SH-SY5Y (cell line): ENCODE data around the gene LRP8.

Source experiments
- GATA2 ChIP-seq: IDR thresholded peaks from 2 replicates; pipeline ENCODE4 v1.6.1; 2011; ENCODE audit warnings: mild to moderate bottlenecking, low read depth, low read length
- GATA3 ChIP-seq: IDR thresholded peaks from 2 replicates; pipeline ENCODE4 v1.6.1; 2011; ENCODE audit warnings: low read depth, mild to moderate bottlenecking, low read length, moderate library complexity

The LRP8 gene

DNA sequence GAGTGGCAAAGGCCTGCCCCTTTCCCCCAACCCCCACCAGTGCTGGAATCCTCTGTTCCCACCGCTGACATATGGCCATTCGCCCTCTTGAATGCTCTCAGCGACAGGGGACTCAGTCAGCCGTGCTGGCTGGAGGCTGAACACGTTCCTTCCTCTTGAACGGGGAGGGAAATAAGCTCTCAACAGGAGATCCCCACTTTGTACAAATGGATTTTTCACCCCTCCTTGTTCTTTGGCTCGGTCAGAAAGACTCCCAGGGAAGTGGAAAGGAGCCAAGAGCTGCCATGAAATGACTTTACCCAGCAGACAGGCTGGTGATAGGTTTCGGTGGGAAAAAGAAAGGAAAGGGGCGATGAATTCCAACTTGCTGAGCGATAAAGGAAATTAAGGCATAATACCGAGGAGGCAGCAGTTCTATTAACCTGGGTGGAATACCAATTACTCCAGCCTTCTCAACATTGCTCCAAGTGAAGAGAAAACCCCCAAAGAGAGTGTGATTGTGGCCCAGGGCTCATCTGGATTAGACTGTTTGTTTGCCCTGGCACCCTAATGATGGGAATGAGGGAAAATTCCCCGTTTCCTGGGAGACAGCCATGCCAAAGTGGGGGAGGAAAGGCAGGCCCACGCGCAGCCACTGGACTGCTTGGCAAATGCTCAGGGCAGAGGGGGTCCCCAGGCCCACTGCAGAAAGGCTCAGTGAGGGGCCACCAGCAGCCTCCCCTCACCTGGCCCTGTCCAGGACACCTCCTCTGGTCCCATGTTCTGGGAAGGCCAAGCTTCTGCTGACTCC, 23.9 kb downstream of the LRP8 start:
- no peak for TF ChIP-seq GATA2
- no peak for TF ChIP-seq GATA3

- TF ChIP-seq GATA3 (no peak), GATA2 (no peak)
Measured at GRCh38 chr1:53303243-53303642, 24.6 kb downstream of the LRP8 start.

DNA sequence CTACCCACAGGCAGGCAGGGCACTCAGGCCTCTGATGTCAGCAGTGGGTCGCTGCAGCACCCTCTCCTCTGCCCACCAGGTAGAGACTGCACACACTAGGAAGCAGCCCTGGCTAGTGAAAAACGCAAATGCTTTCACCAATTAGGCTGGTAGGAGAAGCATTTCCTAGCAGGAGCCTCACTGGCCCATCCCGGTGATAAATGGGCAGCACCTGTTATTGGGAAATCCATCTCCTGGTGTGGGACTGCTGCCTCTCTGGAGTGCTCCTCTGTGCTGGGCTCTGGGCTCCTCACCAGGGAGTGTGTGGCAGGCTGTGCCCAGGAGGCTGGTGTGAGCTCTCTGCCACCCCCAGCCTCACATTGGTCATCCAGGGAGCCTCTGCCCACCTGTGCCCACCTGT, 28.6 kb downstream of the LRP8 start:
- TF ChIP-seq GATA2 (no peak), GATA3 (no peak)

DNA sequence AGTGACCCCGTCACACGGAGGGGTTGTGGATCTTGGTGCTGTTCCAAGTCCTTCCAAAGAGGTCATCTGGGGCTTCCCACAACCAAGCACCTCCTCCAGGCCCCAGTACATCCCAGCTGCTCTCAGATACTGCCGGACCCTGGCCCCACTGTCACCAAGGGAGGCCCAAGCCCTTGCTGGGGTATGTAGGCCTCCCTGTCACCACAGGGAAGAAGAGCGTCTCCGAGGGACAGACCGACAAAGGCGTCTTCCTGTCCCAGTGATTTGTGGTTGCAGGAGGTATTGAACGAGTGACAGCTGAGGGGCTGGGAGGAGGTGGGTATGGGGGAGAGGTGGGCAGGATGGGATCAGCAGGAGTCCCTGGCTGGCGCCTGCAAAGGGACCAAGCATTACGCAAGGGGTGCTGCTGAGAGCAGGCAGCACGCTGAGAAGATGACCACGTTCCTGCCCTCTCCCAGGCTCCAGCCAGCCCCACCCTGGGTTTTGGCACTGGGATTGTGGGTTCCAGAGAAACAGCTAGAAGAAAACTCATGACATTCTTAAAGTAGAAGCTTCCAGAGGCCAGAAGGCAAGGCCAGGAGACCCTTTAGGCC, 29.7 kb downstream of the LRP8 start:
- no peak for TF ChIP-seq GATA3
- TF ChIP-seq GATA2, result no peak

DNA sequence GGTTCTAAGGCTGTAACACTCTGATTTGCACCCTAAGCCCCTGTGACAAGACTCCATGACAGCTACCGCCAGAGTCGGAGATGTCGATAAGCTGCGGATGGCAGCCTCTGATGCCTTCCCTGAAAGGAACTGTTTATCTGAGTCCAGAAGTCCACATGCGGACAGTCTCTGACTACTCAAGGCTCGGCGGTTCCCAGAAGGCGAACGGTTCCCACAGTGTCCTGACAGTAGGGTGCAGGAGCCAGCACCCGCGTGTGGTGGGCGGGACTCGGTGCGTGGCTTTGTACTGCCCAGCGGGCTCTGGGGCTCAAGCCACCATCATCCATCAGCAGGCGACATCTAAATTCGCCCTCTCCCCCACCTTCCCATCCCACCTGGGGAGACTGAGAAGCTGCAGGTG, 30.7 kb downstream of the LRP8 start:
- TF ChIP-seq GATA3, result no peak
- TF ChIP-seq GATA2, result no peak

- TF ChIP-seq GATA3, result no peak
- no peak for TF ChIP-seq GATA2
Measured at GRCh38 chr1:53296117-53296749, 31.6 kb downstream of the LRP8 start.

- TF ChIP-seq GATA2 (no peak), GATA3 (no peak)
Measured at GRCh38 chr1:53295726-53296116, 32.1 kb downstream of the LRP8 start.

GRCh38 chr1:53295295-53295694, 32.6 kb downstream of the LRP8 start:
- TF ChIP-seq GATA3 (no peak), GATA2 (no peak)

GRCh38 chr1:53294567-53294966, 33.3 kb downstream of the LRP8 start:
- TF ChIP-seq GATA2, result no peak
- no peak for TF ChIP-seq GATA3

DNA sequence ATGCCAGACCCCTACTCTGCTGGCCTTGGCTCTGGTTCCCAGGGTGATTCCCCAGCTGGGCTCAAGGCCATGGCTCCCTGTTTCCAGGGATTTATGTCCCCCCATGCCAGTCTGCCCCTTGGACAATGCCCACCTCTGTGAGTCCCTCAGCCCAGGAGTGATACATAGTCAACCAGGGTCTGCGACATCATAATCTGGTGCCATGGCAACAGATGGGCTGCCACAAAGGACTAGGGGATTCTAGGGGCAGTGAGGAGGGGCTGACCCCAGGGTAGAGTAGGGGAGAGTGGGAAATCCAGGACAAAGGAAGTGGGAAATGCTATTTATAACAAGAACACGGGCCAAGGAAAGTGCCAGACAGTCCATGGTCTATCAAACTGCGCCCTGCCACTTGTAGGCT, 33.8 kb downstream of the LRP8 start:
- TF ChIP-seq GATA2 (no peak), GATA3 (no peak)

GRCh38 chr1:53293123-53293522, 34.7 kb downstream of the LRP8 start:
- TF ChIP-seq GATA3 (no peak), GATA2 (no peak)

DNA sequence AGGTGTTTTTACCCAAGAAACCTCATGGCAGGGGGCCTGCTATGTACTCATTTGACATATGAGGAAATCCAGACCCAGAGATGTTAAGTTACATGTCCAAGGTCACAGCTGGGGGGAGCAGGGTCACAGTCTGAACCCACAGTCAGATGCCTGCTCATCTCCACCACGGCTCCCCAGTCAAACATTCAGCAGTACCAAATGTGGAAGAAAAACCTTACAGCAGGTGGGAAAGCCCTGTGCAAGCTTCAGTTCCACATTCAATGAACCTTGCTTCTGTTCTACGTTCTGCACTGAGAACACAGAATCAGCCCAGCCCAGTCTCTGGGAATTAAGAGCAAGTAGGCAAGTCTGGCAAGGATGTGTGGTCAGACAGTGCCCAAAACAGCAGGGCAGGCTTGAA, 35.2 kb downstream of the LRP8 start:
- TF ChIP-seq GATA2 (no peak), GATA3 (no peak)

GRCh38 chr1:53291574-53291973, 36.3 kb downstream of the LRP8 start:
- TF ChIP-seq GATA3, result no peak
- TF ChIP-seq GATA2, result no peak

DNA sequence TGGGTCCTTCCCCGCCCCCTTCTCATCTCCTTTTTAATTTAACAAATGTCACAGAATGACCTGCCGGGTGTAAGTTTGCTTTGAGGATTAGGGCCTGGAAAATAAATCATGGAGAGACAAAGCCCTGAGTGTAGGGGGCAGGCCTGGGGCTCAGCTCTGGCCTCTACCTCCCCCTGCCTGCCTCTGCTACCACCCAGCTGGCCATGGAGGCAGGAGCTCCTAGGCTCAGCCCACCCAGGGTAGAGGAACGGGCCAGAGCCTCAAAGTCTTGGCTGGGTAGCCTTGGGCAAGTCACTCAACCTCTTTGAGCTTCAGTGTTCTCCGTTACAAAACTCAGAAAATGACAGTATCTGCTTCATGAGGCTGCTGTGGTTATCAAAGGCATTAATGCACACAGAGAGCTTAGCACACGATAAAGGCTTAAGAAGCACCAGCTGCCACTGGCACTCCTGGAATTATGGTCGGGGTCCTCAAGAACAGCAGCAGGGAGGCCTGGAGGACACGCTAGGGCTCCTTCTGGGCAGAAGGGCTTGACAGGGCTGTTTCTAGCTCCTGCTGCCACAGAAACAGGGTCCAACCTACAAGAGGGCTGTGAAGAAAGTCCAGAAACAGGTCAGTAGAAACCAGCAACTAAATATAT, 39.0 kb downstream of the LRP8 start:
- TF ChIP-seq GATA3, result no peak
- TF ChIP-seq GATA2, result no peak

DNA sequence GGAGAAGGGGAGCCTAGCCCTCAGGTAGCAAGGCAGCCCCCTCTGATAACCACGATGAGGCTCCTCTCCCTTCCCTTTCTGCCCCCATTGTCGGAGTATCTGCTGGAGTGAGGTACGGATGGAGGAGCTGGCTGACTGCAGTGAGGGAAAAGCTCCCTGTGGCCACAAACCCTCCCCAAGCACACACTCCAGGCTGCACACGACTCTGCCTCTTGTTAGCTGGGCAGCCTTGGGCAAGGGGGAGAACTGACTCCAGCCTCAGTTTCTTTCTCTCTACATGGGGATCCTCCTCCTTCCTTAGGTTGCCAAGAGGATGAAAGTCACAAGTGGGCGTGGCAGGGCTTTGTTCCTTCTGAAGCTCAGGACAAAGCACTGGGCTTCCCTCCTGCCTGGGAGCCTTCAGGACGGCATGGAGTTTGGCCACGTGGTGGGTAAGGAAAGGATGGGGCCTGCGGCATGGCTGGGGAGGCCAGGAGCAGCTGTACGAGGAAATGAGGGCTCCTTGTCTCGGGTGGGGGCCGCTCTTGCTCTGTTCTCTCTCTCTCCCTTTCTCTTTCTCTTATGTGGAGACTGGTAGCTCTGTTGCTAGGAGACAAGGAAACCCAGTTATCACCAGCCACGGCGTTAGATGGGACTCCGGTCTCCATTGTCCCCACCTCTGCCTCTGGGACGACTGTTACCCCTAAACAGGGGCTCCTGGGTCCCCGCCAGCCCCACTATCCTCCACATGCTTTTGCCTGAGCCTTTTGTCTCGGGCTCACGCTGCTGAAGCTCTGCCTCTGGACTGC, 39.7 kb downstream of the LRP8 start:
- TF ChIP-seq GATA3 (no peak), GATA2 (no peak)
